GM19324 (cell line): ENCODE results near the gene IL11.

ENCODE experiments used
- ATAC-seq: cut with Tn5 transposase; IDR thresholded peaks from one replicate; pipeline ENCODE4 v1.9.1; 2021; ENCODE audit warnings: mild to moderate bottlenecking, moderate library complexity; ENCODE audit not compliant: unreplicated experiment, low FRiP score

IL11 gene

GRCh38 chr19:55353803-55354697 lies 16.2 kb downstream of the IL11 start:
- ATAC-seq: no peak

DNA sequence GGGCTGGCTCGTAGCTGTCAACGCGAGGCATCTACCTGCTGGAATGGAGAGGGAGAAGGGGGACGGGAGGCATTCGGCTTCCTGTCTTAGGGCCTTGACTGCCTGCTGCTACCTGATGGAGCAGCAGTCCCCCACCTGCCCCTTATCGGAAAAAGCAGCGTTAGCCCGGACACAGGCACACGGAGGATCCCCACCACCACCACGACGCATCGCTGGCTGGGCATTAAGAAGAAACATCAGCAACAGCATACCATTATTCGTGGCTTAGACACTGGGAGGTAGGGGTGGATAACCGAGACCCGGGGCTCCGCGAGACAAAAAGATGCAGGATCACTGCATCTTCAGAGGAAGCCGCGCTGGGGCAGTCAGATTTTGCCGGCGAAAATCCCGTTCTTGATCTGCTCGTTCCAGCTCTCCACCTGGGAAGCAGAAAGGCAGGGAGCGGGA lies 16.9 kb downstream of the IL11 start:
- no peak for ATAC-seq

- ATAC-seq: no peak
Observed at GRCh38 chr19:55352549-55353145, 17.6 kb downstream of the IL11 start.

DNA sequence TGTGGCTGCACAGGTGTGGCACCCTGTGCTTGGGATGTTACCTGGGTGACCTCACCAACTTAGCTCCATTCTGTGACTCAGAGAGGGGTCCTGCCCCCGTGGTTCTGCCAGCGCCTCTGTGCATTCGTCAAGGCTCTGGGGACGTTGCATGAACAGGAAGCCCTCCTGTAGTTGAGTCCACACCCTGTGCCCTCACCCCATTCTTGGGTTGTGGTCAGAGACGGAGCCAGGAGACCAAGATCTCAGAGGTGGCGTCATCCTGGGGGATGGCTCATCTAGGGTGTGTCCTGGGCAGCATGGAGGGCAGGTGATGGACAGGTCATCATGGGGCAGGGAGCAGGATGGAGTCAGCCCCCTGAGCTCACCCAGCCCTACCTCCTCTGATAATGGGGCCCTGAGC lies 18.2 kb downstream of the IL11 start:
- no peak for ATAC-seq

DNA sequence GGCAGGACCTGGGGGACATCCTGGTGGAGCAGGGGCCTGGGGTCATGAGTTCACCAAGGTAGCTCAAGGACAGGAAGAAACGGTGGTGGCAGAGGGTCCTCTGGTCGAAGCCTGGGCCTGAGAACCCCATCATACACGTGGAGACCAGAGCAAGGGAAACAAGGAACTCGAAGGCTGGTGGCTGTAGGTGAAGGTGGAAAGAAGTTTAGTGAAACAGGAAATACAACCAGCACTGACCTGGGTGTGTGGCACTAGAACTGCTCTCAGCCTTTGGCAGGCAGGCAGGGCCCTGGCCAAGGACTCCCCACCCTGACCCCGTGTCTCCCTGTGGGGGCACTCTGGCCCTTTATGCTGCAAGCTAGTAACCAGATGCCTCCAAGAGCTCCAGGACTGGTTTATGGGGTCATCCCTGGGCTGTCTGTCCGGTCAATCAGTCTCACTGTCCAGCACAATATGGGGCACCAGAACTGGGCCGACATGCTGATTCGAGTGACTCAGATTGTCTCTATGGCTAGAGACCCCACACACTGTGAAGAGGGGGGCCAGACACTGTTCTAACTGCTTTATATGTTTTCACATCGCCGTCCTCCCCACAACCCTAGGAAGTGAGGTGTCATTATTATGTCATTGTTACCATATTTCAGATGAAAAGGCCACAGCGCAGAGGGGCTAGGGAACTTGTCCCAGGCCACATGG lies 19.5 kb downstream of the IL11 start:
- ATAC-seq: no peak

DNA sequence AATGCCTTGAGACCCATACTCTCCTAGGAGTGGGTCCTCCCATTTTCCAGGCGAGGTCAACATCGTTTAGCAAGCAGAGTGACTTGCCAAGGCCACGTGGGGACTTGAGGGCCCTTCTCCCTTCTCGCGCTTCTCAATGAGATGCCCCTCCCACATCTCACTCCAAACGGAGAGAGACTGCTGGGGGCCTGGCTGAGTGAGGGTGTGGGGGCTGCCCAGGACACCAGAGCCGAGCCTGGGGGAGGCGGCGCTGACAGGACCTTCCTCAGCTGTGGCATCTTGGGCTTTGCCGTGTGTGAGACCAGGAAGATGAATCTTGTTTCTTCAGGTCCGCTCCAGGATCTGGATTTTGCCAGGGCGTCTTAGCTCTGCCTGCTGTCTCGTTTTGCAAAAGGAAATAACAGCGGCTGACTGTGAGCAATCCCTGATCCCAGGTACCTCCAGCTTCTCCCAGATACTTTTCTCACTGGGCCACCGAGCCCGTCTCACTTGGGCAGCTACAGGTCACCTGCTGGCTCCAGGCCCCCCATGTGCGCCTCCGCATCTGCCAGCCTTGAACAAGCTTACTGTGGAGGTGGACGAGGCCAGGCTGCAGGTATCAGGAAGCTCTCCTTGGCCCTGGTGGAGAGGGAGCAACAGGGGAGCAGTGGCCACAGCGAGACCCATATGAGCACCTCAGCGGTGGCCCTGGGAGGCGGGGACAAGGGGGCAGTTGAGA lies 21.8 kb downstream of the IL11 start:
- no peak for ATAC-seq

DNA sequence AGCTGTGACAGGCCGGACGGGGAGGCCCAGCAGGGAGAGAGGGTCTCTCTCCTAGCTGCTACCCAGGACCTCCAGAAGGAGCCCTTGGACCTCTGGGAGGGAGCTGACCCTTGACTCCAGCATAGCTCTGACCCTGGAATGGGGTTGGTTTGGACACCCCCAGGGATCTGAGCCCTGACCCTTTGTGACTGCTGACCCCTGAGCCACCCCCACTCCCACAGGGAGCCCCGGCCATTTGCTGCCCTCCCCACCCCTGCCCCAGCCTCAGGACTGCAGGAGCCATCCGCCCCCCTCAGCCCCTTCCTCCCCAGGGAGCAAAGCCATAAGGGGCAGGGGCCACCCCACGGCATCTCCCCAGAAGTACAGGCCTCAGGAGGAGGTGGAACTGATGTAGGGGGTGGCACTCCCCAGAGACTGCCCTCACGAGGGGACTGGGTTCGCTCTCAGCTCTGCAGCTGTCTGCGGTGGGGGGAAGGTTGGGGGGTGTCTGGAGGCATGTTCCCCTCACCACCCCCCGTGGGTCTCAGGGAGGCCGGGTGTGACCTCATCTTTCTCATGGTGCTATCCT lies 22.7 kb downstream of the IL11 start:
- ATAC-seq: no peak

GRCh38 chr19:55346725-55347441 lies 23.4 kb downstream of the IL11 start:
- ATAC-seq: no peak

DNA sequence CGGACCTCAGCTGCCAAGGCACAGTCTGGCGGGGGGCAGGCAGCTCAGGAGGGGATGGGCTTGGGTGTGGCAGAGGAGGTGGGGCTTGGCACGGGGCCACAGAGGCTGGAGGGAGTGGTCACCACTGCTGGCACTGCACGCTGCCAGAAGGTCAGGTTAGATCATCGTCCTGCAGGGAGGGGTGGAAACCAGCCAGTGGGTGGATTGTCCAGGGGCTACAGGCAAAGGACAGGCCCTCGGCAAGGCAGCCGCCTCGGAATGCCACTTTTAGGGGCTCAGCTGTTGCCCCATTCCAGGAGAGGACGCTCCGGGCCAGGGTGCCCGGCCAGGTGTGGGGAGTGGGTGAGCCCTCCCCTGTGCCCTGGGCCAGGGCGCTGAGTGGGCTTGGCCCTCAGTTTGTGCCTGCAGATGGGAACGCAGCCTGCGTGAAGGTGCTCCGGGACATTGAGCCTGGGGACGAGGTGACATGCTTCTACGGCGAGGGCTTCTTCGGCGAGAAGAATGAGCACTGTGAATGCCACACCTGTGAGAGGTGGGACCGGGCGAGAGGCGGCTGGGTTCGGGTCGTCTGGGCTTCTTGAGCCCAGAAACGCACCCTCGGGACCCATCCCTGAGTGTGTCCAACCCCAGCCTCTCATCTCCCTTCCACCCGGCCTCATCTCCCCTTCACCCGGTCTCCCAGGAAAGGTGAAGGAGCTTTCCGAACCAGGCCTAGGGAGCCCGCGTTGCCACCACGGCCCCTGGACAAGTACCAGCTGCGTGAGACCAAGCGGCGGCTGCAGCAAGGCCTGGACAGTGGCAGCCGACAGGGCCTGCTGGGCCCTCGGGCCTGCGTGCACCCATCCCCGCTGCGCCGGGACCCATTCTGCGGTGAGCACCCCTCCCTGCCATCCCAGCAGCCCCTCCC lies 24.2 kb downstream of the IL11 start:
- no peak for ATAC-seq

GRCh38 chr19:55345101-55345817 lies 25.0 kb downstream of the IL11 start:
- ATAC-seq: no peak

- no peak for ATAC-seq
Observed at GRCh38 chr19:55344444-55344843, 25.8 kb downstream of the IL11 start.

GRCh38 chr19:55341595-55342531 lies 28.4 kb downstream of the IL11 start:
- ATAC-seq: no peak

DNA sequence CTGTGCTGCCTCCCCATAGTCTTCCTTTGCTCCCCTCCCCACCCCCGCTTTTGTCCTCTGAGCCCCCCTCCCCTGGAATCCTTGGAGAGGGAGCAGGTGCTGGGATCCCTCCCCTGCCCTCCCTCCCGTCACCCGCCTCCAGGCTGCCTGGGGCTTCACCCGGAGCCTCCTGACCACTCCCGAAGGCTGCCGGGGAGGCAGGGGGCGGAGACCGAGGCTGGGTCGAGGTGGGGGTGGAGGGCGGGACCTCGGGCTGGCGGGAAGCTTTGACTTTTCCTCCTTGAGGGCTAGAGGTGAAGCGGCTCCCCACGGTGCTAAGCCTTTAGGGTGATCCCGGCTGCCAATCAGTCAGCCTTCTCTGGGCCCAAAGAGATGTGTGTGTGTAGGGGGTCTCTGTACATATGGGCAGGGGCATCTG lies 29.1 kb downstream of the IL11 start:
- no peak for ATAC-seq

DNA sequence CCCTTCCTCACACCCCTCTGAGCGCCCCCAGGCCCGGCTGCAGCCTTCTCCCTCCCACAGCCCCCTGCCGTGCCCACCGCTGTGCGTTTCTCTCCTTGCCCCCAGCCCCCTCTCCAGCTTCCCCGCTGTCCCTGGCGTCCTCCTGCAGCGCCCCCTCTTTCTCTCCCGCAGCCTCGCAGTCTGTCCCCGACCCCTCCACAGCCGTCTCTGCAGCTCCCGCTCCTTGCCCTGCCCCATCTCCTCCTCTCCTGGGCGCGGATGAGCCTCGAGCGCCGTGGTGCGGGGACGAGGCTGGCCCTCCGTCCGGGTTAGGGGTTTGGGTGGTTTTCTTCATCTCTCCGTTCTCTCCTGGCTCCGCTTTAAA lies 29.5 kb downstream of the IL11 start:
- ATAC-seq: no peak

- no peak for ATAC-seq
Observed at GRCh38 chr19:55339889-55340783, 30.1 kb downstream of the IL11 start.
